GM19351 (cell line): ENCODE measurements around the gene ANK3.

Source experiments
- ATAC-seq: cut with Tn5 transposase; IDR thresholded peaks from one replicate; pipeline ENCODE4 v1.9.1; 2021; ENCODE audit warnings: mild to moderate bottlenecking, moderate library complexity; ENCODE audit not compliant: unreplicated experiment

The ANK3 gene

GRCh38 chr10:60414111-60414510, 24.4 kb upstream of the ANK3 start:
- ATAC-seq, result no peak

- no peak for ATAC-seq
Measured at GRCh38 chr10:60413306-60414012, 23.8 kb upstream of the ANK3 start.

DNA sequence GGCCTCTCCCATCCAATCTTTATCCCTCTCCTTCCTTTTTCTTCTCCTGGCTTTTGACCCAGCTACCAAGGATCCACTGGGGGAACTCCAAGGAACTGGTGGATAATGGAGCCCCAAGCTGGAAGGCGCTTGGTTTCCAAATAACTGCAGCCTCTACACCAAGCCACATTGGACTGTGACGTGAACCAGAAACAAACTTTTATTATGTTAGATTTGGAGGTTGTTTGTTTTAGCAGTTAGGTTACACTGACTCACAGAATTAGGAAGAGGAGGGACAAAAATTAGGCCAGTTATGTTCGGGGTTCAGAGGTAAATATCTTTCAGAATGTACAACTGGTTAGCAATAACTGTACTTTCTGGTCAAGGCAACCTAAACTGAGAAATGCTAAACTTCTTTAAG, 21.3 kb upstream of the ANK3 start:
- ATAC-seq, result no peak

DNA sequence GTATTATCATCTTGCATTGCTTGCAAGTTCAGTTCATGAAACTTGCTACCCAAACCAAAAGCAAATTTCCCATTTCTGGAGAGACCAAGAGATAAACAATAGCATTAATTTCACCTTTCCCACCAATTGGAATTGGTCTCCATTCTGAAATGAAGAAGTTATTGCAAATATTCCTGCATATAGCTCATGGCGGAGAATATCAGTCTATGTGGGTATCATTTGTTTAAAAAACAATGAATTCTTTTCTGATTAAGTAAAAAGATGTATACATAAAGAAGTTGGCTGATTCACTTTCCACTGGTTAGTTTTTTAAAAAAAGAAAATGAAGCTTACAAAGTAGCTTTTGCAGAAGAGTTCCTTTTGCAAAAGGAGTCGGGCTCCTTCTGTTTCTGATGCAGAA, 19.5 kb upstream of the ANK3 start:
- ATAC-seq, result no peak

- no peak for ATAC-seq
Measured at GRCh38 chr10:60406182-60406581, 16.5 kb upstream of the ANK3 start.

GRCh38 chr10:60405172-60405571, 15.5 kb upstream of the ANK3 start:
- no peak for ATAC-seq

- ATAC-seq, result no peak
Measured at GRCh38 chr10:60403168-60403873, 13.6 kb upstream of the ANK3 start.

DNA sequence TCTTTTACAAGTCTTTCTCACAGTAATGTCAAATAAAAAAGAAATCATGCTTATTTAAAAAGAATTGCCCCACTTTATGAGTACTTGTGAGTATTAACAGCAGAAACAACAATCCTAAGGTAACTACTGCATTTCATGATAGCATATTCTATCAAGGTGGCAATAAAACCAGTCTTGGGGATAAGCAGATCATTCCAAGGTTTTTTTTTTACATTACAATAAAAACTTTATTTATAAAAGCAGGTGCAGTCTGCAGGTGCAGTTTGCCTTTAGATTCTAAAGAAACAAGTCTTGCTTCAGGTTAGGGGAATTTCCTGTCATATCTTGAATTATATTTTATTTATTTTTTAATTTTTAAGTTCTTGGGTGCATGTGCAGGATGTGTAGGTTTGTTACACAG, 10.7 kb upstream of the ANK3 start:
- ATAC-seq, result no peak

DNA sequence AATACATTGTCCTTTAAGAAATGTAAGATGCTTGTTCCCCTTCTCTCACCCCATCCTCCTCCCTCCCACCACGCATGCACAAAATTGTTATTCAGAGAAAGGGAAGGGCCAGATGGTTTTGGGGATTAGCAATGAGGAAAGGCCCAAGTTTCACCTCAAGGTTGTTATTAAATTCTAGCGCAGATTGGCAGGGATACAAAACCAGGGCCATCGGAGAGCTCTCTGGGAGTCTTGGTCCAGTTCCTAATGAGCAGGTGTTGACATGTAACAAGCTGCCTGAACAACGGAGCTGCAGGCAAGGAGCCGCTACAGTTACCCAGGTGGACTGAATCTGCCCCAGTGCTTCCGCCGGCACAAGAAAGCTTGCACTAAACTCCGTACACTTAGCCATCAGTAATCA, 9.7 kb upstream of the ANK3 start:
- no peak for ATAC-seq

GRCh38 chr10:60397792-60398191, 8.1 kb upstream of the ANK3 start:
- no peak for ATAC-seq

- ATAC-seq, result no peak
Measured at GRCh38 chr10:60396766-60397165, 7.1 kb upstream of the ANK3 start.

DNA sequence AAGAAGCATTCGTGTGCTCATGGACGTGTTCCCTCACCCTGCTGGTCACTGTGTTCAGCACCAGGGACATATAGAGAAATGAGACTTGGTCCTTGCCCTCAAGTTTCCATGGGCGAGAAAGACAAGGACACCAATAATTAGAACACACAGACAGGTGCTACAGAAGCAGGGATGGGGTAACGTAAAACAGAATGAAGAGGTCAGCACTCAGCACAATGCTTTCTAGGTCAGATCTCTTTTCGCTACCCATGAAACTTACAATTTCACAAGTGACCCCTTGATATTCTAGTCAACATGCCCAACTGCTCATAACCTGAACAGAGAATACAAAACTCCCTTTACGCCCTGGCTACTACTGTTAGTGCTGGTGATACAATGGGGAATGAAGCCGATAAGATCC, 6.0 kb upstream of the ANK3 start:
- no peak for ATAC-seq

DNA sequence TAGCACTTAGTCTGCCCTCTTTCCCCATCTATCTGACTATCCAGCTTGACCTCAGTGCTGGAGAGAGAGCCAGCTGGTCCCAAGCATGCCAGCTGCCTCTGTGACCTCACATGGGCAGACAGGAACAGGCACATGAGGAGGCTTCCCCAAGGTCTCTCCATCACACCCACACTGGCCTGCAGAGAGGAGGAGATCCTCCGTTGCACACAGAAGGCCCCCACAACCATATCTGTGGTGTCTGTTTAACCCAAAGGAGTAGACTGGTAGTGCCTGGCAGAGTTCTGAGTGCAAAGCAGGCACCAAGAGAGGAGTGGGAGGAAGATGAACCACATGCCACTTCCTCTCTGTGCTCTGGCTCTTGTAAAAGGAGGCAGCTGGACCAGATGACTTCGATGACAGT, 4.8 kb upstream of the ANK3 start:
- ATAC-seq, result no peak

GRCh38 chr10:60390224-60390626, 550 bp upstream of the ANK3 start:
- ATAC-seq, result no peak

- ATAC-seq, result no peak
Measured at GRCh38 chr10:60388709-60389301, 870 bp downstream of the ANK3 start.

DNA sequence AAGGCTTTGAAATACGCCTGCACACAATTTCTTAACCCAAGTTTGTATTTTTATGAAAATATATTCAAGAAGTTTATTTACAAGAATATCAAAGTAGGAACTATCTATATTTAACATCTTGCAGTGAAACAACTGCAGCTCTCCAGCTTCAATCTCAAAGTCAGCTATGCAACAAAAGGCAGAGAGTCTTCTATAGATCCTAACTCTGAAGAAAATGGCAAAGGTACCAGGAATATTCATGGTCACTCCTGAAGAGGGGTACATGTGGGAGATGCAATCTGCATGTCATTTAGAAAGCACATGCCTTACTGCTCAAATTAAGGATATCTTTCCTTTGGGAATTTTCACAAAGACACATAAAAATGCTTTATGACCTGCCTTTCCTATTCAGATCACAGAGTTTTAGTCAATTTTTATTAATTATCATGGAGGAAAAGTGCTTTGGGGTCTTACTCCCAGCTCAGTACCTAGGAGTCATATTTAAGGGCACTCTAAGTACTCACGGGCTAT, 1.5 kb downstream of the ANK3 start:
- no peak for ATAC-seq

GRCh38 chr10:60387531-60387930, 2.1 kb downstream of the ANK3 start:
- no peak for ATAC-seq

GRCh38 chr10:60385399-60385738, 4.3 kb downstream of the ANK3 start:
- ATAC-seq, result no peak

- ATAC-seq, result no peak
Measured at GRCh38 chr10:60384708-60385398, 4.8 kb downstream of the ANK3 start.

DNA sequence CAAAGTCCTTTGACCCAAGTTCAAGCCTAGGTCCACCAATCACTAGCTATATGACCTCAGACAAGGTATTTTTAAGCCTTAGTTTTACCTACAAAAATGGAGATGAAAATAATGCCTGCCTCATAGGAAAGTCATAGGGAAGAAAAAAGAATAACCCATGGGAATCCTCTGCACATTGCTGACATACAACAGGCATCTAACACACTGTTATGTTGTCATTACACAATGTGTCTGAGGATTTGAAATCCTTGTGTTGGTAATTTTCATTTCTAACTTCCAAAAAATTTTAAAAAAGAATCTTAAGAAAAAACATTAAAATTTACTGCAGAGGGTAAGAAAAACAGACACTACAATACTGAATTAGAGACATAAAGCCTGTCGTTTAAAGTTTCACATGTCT, 5.7 kb downstream of the ANK3 start:
- ATAC-seq, result no peak

- ATAC-seq, result no peak
Measured at GRCh38 chr10:60382946-60383681, 6.6 kb downstream of the ANK3 start.
